Measurements from ENCODE around the gene TTC24.
A peak's percentile ranks its signal among the peaks of the same experiment; 100 is the strongest.

DNA sequence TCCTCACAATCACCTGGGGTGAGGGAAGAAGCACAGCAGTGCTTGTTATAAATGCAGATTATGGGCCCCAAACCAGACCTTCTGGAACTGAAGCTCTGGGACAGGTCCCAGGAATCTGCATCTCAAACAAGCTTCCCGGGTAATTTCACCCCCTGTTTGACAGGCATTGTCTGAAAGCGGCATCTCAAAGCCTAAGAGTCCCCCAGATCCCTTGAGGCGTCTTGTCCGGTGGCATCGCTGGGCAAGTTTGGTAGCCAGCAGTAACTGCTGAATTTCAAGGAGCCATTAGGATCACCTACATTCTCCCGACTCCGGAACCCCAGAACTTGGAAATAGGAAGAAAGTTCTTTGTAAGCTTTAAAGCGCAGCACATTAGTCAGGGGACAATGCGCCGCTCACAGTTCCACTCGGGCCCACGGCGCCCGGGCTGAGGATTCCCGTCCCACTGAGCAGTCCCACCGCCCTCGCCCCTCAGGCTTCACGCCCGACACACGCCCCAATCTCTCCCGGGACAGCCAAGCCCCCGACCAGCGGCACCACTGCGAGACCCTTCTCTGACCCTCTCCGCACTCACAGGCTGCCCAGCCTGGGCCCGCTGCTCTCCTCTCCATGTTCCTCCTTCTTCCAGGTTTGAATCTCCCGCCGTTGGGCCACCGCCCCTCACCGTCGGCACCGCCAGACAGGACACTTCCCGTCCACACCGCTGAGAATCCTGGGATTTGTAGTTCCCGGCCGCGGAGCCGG is 7.4 kb upstream of the TTC24 start, which contains the start of gene IQGAP3:
- TF ChIP-seq, protein P1, sequence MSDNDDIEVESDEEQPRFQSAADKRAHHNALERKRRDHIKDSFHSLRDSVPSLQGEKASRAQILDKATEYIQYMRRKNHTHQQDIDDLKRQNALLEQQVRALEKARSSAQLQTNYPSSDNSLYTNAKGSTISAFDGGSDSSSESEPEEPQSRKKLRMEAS (IDR thresholded peaks at IDR 0.05) = peak; percentile 81
- TF ChIP-seq, protein P2, sequence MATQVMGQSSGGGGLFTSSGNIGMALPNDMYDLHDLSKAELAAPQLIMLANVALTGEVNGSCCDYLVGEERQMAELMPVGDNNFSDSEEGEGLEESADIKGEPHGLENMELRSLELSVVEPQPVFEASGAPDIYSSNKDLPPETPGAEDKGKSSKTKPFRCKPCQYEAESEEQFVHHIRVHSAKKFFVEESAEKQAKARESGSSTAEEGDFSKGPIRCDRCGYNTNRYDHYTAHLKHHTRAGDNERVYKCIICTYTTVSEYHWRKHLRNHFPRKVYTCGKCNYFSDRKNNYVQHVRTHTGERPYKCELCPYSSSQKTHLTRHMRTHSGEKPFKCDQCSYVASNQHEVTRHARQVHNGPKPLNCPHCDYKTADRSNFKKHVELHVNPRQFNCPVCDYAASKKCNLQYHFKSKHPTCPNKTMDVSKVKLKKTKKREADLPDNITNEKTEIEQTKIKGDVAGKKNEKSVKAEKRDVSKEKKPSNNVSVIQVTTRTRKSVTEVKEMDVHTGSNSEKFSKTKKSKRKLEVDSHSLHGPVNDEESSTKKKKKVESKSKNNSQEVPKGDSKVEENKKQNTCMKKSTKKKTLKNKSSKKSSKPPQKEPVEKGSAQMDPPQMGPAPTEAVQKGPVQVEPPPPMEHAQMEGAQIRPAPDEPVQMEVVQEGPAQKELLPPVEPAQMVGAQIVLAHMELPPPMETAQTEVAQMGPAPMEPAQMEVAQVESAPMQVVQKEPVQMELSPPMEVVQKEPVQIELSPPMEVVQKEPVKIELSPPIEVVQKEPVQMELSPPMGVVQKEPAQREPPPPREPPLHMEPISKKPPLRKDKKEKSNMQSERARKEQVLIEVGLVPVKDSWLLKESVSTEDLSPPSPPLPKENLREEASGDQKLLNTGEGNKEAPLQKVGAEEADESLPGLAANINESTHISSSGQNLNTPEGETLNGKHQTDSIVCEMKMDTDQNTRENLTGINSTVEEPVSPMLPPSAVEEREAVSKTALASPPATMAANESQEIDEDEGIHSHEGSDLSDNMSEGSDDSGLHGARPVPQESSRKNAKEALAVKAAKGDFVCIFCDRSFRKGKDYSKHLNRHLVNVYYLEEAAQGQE (IDR thresholded peaks at IDR 0.05; ENCODE audit: low read depth) = no peak

Measured in Ishikawa (cell line).